Activated CD4-positive, alpha-beta memory T cell treated with anti-CD3 and anti-CD28 coated beads, Interleukin-2, amount 10 ng/mL, durations not matched to agents 7 days and 5 days (primary cell): ENCODE data around the gene SFXN1. TPM values are rescaled to one million over a fixed set of nuclear protein-coding genes. Genes with fewer than 3 reads are reported as not detected.
A peak's percentile ranks its signal among the peaks of the same experiment; 100 is the strongest.

ENCODE experiments used
- CTCF ChIA-PET: fragments of 350-600 bp; sonication (Branson Sonifier 250); formaldehyde crosslinking; loops from one replicate; lab custom pipeline; 2021; ENCODE audit warnings: antibody characterized with exemption, inconsistent platforms; lab: Charles Lee
- POLR2A ChIA-PET: fragments of 350-600 bp; sonication (Branson Sonifier 250); formaldehyde crosslinking; loops from one replicate; lab custom pipeline; 2021; ENCODE audit warnings: antibody characterized with exemption; lab: Charles Lee
- DNase-seq: peaks from one replicate; pipeline ENCODE4 v3.0.0-alpha.2; 2020
- H3K27ac Mint-ChIP-seq: one replicate; pipeline ENCODE4 v1.8.0; 2021; ENCODE audit warnings: mild to moderate bottlenecking, mixed read lengths
- H3K27me3 Mint-ChIP-seq: one replicate; pipeline ENCODE4 v1.8.0; 2021; ENCODE audit warnings: mixed read lengths
- H3K36me3 Mint-ChIP-seq: one replicate; pipeline ENCODE4 v1.8.0; 2021; ENCODE audit warnings: low read depth, mixed read lengths
- H3K4me1 Mint-ChIP-seq: one replicate; pipeline ENCODE4 v1.8.0; 2021; ENCODE audit warnings: mixed read lengths
- H3K4me3 Mint-ChIP-seq: one replicate; pipeline ENCODE4 v1.8.0; 2021; ENCODE audit warnings: mild to moderate bottlenecking, mixed read lengths
- H3K9me3 Mint-ChIP-seq: one replicate; pipeline ENCODE4 v1.8.0; 2021; ENCODE audit warnings: mixed read lengths
- total RNA-seq, 2 experiments: library from RNA; stranded (reverse); gene quantifications; one replicate each; pipeline ENCODE4 v1.2.3, GENCODE V29; 2021

SFXN1 gene
- total RNA-seq, 2 experiments from 2014 or later: 206 to 216 TPM

GRCh38 chr5:175469916-175470315 lies 8.4 kb upstream of the SFXN1 start:
- ChIA-PET POLR2A (interaction anchor here (1.5 kb wide), 1 partner anchor 8 kb away, joined by 3 read pairs; the partner anchor contains the start of gene SFXN1), CTCF (no interaction called here)
- peaks cover 11% of the 10 kb centered on the region for H3K27me3 Mint-ChIP-seq
- no peak overlapping the region for H3K27ac Mint-ChIP-seq
- no peak overlapping the region for H3K4me3 Mint-ChIP-seq
- DNase-seq: no peak
- peaks cover 10% of the 10 kb centered on the region for H3K4me1 Mint-ChIP-seq
- H3K36me3 Mint-ChIP-seq: peaks cover 2% of the 10 kb centered on the region
- H3K9me3 Mint-ChIP-seq: no peaks in the 10 kb centered on the region

GRCh38 chr5:175470781-175471180 lies 7.6 kb upstream of the SFXN1 start:
- Mint-ChIP-seq H3K27ac (no peak overlapping the region), H3K4me3 (no peak overlapping the region), H3K9me3 (no peaks in the 10 kb centered on the region), H3K4me1 (peaks cover 9% of the 10 kb centered on the region), H3K36me3 (peaks cover 2% of the 10 kb centered on the region), H3K27me3 (peaks cover 11% of the 10 kb centered on the region)
- POLR2A ChIA-PET: no interaction called here
- DNase-seq: no peak
- CTCF ChIA-PET: no interaction called here

GRCh38 chr5:175471196-175471595 lies 7.2 kb upstream of the SFXN1 start:
- H3K9me3 Mint-ChIP-seq: no peaks in the 10 kb centered on the region
- no peak overlapping the region for H3K27ac Mint-ChIP-seq
- peaks cover 12% of the 10 kb centered on the region for H3K4me1 Mint-ChIP-seq
- peaks cover 2% of the 10 kb centered on the region for H3K36me3 Mint-ChIP-seq
- POLR2A ChIA-PET: no interaction called here
- H3K4me3 Mint-ChIP-seq: no peak overlapping the region
- CTCF ChIA-PET: no interaction called here
- DNase-seq: no peak
- H3K27me3 Mint-ChIP-seq: peaks cover 11% of the 10 kb centered on the region

GRCh38 chr5:175471628-175472027 lies 6.7 kb upstream of the SFXN1 start:
- Mint-ChIP-seq H3K9me3 (no peaks in the 10 kb centered on the region), H3K4me3 (no peak overlapping the region), H3K36me3 (peaks cover 2% of the 10 kb centered on the region), H3K27ac (no peak overlapping the region), H3K27me3 (peaks cover 14% of the 10 kb centered on the region), H3K4me1 (peaks cover 14% of the 10 kb centered on the region)
- peak; percentile 55 for DNase-seq
- ChIA-PET CTCF (no interaction called here), POLR2A (no interaction called here)

- no peaks in the 10 kb centered on the region for H3K9me3 Mint-ChIP-seq
- H3K36me3 Mint-ChIP-seq: peaks cover 2% of the 10 kb centered on the region
- DNase-seq: no peak
- no peak overlapping the region for H3K27ac Mint-ChIP-seq
- no peak overlapping the region for H3K4me3 Mint-ChIP-seq
- ChIA-PET CTCF (interaction anchor here (1.8 kb wide), 1 partner anchor 8 kb away, joined by 4 read pairs; no protein-coding TSS in a partner anchor), POLR2A (no interaction called here)
- H3K4me1 Mint-ChIP-seq: peaks cover 14% of the 10 kb centered on the region
- peaks cover 14% of the 10 kb centered on the region for H3K27me3 Mint-ChIP-seq
These were observed 6.0 kb upstream of the SFXN1 start for GRCh38 chr5:175472378-175472777.

- CTCF ChIA-PET: interaction anchor here (3.8 kb wide), 1 partner anchor 10 kb away, joined by 24 read pairs; no protein-coding TSS in a partner anchor
These were observed 3.1 kb upstream of the SFXN1 start for GRCh38 chr5:175475248-175475647.

GRCh38 chr5:175477440-175477839 lies 920 bp upstream of the SFXN1 start:
- H3K27me3 Mint-ChIP-seq: peaks cover 11% of the 10 kb centered on the region
- CTCF ChIA-PET: interaction anchor here (3.8 kb wide), 1 partner anchor 13 kb away, joined by 24 read pairs; no protein-coding TSS in a partner anchor
- peak overlapping the region; percentile 42 for H3K4me3 Mint-ChIP-seq
- DNase-seq: no peak
- peaks cover 34% of the 10 kb centered on the region for H3K4me1 Mint-ChIP-seq
- no peaks in the 10 kb centered on the region for H3K9me3 Mint-ChIP-seq
- POLR2A ChIA-PET: interaction anchor here (0.9 to 4.2 kb wide), 7 partner anchors 9 to 179 kb away, joined by 3 to 97 read pairs (median 4); no protein-coding TSS in a partner anchor
- H3K36me3 Mint-ChIP-seq: peaks cover 38% of the 10 kb centered on the region
- no peak overlapping the region for H3K27ac Mint-ChIP-seq

More at GRCh38 chr5:175475248-175475647, 3.1 kb upstream of the SFXN1 start:
- H3K27me3 Mint-ChIP-seq: peaks cover 13% of the 10 kb centered on the region
- H3K4me3 Mint-ChIP-seq: no peak overlapping the region
- POLR2A ChIA-PET: interaction anchor here (1.3 kb wide), 1 partner anchor 11 kb away, joined by 7 read pairs; no protein-coding TSS in a partner anchor
- no peaks in the 10 kb centered on the region for H3K9me3 Mint-ChIP-seq
- DNase-seq: no peak
- peaks cover 16% of the 10 kb centered on the region for H3K36me3 Mint-ChIP-seq
- H3K4me1 Mint-ChIP-seq: peaks cover 21% of the 10 kb centered on the region
- no peak overlapping the region for H3K27ac Mint-ChIP-seq

GRCh38 chr5:175478008-175478383 lies 364 bp upstream of the SFXN1 start:
- DNase-seq: no peak
- POLR2A ChIA-PET: interaction anchor here (0.6 to 4.2 kb wide), 11 partner anchors 8 to 178 kb away, joined by 3 to 97 read pairs (median 3); no protein-coding TSS in a partner anchor
- Mint-ChIP-seq H3K4me3 (peak overlapping the region; percentile 76), H3K27ac (peak overlapping the region; percentile 67), H3K9me3 (no peaks in the 10 kb centered on the region), H3K27me3 (peaks cover 11% of the 10 kb centered on the region), H3K4me1 (peaks cover 38% of the 10 kb centered on the region), H3K36me3 (peaks cover 43% of the 10 kb centered on the region)
- CTCF ChIA-PET: interaction anchor here (3.8 kb wide), 1 partner anchor 13 kb away, joined by 24 read pairs; no protein-coding TSS in a partner anchor

- peaks cover 51% of the 10 kb centered on the region for H3K4me1 Mint-ChIP-seq
- peak; percentile 23 for DNase-seq
- H3K27me3 Mint-ChIP-seq: peaks cover 6% of the 10 kb centered on the region
- H3K27ac Mint-ChIP-seq: peak overlapping the region; percentile 84
- ChIA-PET POLR2A (interaction anchor here (1.0 to 4.2 kb wide), 8 partner anchors 8 to 47 kb away, joined by 3 to 97 read pairs (median 5); no protein-coding TSS in a partner anchor), CTCF (interaction anchor here (0.9 to 2.1 kb wide), 4 partner anchors 15 to 221 kb away, joined by 3 to 15 read pairs (median 4); no protein-coding TSS in a partner anchor)
- peak overlapping the region; percentile 89 for H3K4me3 Mint-ChIP-seq
- peaks cover 56% of the 10 kb centered on the region for H3K36me3 Mint-ChIP-seq
- H3K9me3 Mint-ChIP-seq: no peaks in the 10 kb centered on the region
These were observed 943 bp downstream of the SFXN1 start for GRCh38 chr5:175479125-175479881.

- Mint-ChIP-seq H3K4me3 (no peak overlapping the region), H3K27ac (no peak overlapping the region), H3K27me3 (no peaks in the 10 kb centered on the region), H3K9me3 (no peaks in the 10 kb centered on the region), H3K4me1 (peaks cover 77% of the 10 kb centered on the region), H3K36me3 (peaks cover 88% of the 10 kb centered on the region)
- ChIA-PET POLR2A (interaction anchor here (0.5 kb wide), 1 partner anchor 186 kb away, joined by 3 read pairs; no protein-coding TSS in a partner anchor), CTCF (interaction anchor here (1.3 kb wide), 1 partner anchor 51 kb away, joined by 4 read pairs; no protein-coding TSS in a partner anchor)
- no peak for DNase-seq
These were observed 5.0 kb downstream of the SFXN1 start for GRCh38 chr5:175483337-175483736.

- peaks cover 92% of the 10 kb centered on the region for H3K36me3 Mint-ChIP-seq
- no peak overlapping the region for H3K27ac Mint-ChIP-seq
- H3K27me3 Mint-ChIP-seq: no peaks in the 10 kb centered on the region
- POLR2A ChIA-PET: no interaction called here
- CTCF ChIA-PET: no interaction called here
- H3K9me3 Mint-ChIP-seq: no peaks in the 10 kb centered on the region
- peaks cover 87% of the 10 kb centered on the region for H3K4me1 Mint-ChIP-seq
- H3K4me3 Mint-ChIP-seq: no peak overlapping the region
- DNase-seq: no peak
These were observed 6.0 kb downstream of the SFXN1 start for GRCh38 chr5:175484322-175484721.

GRCh38 chr5:175484829-175485228 lies 6.5 kb downstream of the SFXN1 start:
- POLR2A ChIA-PET: no interaction called here
- H3K4me1 Mint-ChIP-seq: peaks cover 92% of the 10 kb centered on the region
- no peak overlapping the region for H3K4me3 Mint-ChIP-seq
- no peaks in the 10 kb centered on the region for H3K27me3 Mint-ChIP-seq
- no peak for DNase-seq
- no peak overlapping the region for H3K27ac Mint-ChIP-seq
- H3K36me3 Mint-ChIP-seq: peaks cover 92% of the 10 kb centered on the region
- no peaks in the 10 kb centered on the region for H3K9me3 Mint-ChIP-seq
- CTCF ChIA-PET: no interaction called here

- DNase-seq: no peak
- ChIA-PET POLR2A (interaction anchor here (1.3 kb wide), 1 partner anchor 8 kb away, joined by 4 read pairs; no protein-coding TSS in a partner anchor), CTCF (no interaction called here)
- no peaks in the 10 kb centered on the region for H3K9me3 Mint-ChIP-seq
- peaks cover 95% of the 10 kb centered on the region for H3K4me1 Mint-ChIP-seq
- no peak overlapping the region for H3K4me3 Mint-ChIP-seq
- no peaks in the 10 kb centered on the region for H3K27me3 Mint-ChIP-seq
- H3K36me3 Mint-ChIP-seq: peaks cover 91% of the 10 kb centered on the region
- H3K27ac Mint-ChIP-seq: no peak overlapping the region
These were observed 7.3 kb downstream of the SFXN1 start for GRCh38 chr5:175485631-175486030.
